Tibial nerve (tissue), 3 donors: ENCODE measurements around the gene CSF2.

Source experiments
- CTCF ChIP-seq, 5 experiments: fragments of 200-600 bp in 3 of 5; fragments of 450-650 bp in 2 of 5; sonication (generic) in 3 of 5; IDR thresholded peaks; one replicate each; pipeline ENCODE4 v1.5.1; 2016 to 2019; ENCODE audit warnings: antibody characterized with exemption in 5 of 5, mild to moderate bottlenecking in 3 of 5, moderate library complexity in 2 of 5
- POLR2A ChIP-seq, 2 donors: fragments of 450-650 bp; IDR thresholded peaks; one replicate each; pipeline ENCODE4 v1.6.1; 2017; ENCODE audit warnings: antibody characterized with exemption in 2 of 2, mild to moderate bottlenecking in 2 of 2, moderate library complexity in 2 of 2

GRCh38 chr5:132050136-132050535, 23.5 kb upstream of the CSF2 start:
- TF ChIP-seq CTCF (IDR thresholded peaks at IDR 0.05) (no peak), POLR2A (IDR thresholded peaks at IDR 0.05) (no peak)
